Stomach (tissue), 9 donors: ENCODE measurements around the gene ACVR1. TPM values are rescaled to one million over a fixed set of nuclear protein-coding genes. Genes with fewer than 3 reads are reported as not detected.

ENCODE experiments used
- DNase-seq, 2 donors: peaks; one replicate each; pipeline versions ENCODE4 v3.0.0 to v3.0.0-alpha.2; 2013 to 2019
- H3K27ac ChIP-seq, 5 donors: fragments of 200-600 bp in 4 of 5; sonication (generic) in 4 of 5; one replicate each; pipeline ENCODE4 v1.5.1; 2013 to 2019; ENCODE audit warnings: mild to moderate bottlenecking in 1 of 5, moderate library complexity in 1 of 5
- H3K27me3 ChIP-seq, 3 donors: fragments of 200-600 bp; sonication (generic); one replicate each; pipeline ENCODE4 v1.5.1; 2017 to 2019; ENCODE audit warnings: mixed run types in 1 of 3
- H3K36me3 ChIP-seq, 4 donors: fragments of 200-600 bp; sonication (generic); 1 replicate in 3 of 4; 2 replicates in 1 of 4; pipeline ENCODE4 v1.5.1; 2016 to 2019
- H3K4me1 ChIP-seq, 4 donors: fragments of 200-600 bp; sonication (generic); one replicate each; pipeline ENCODE4 v1.5.1; 2016 to 2019
- H3K4me3 ChIP-seq, 4 donors: fragments of 200-600 bp; sonication (generic) in 3 of 4; one replicate each; pipeline ENCODE4 v1.5.1; 2016 to 2019; ENCODE audit warnings: mild to moderate bottlenecking in 1 of 4
- H3K9me3 ChIP-seq, 4 donors: fragments of 200-600 bp; sonication (generic); one replicate each; pipeline ENCODE4 v1.5.1; 2016 to 2019
- CTCF ChIP-seq, 7 experiments: fragments of 450-650 bp in 4 of 7; fragments of 200-600 bp in 3 of 7; sonication (generic) in 3 of 7; IDR thresholded peaks; one replicate each; pipeline ENCODE4 v1.5.1; 2016 to 2019; ENCODE audit warnings: antibody characterized with exemption in 7 of 7, control low read depth in 2 of 7, mild to moderate bottlenecking in 1 of 7
- EP300 ChIP-seq: sonication (generic); formaldehyde crosslinking; IDR thresholded peaks from one replicate; pipeline ENCODE4 v1.6.1; 2017; ENCODE audit warnings: antibody characterized with exemption
- POLR2A ChIP-seq, 4 donors: fragments of 450-650 bp; IDR thresholded peaks; one replicate each; pipeline ENCODE4 v1.6.1; 2016; ENCODE audit warnings: antibody characterized with exemption in 4 of 4, control low read depth in 2 of 4, mild to moderate bottlenecking in 1 of 4, moderate library complexity in 1 of 4
- POLR2AphosphoS5 ChIP-seq, 3 donors: sonication (generic); formaldehyde crosslinking; IDR thresholded peaks; one replicate each; pipeline ENCODE4 v1.6.1; 2016; ENCODE audit warnings: antibody characterized with exemption in 3 of 3
- whole genome bisulfite sequencing, 5 donors: extraction: QIAGEN DNeasy Blood & Tissue Kit in 3 of 5; methylation state at CpG; one replicate each; pipeline versions ENCODE4 v1.1.5 to v1.1.7; 2013 to 2018; 5-methylcytosine and 5-hydroxymethylcytosine counted together
- intact Hi-C: fragments of 100-400 bp; cut with DNase I; formaldehyde crosslinking; loops from one replicate; pipeline ENCODE4 v1.15.1; 2023; ENCODE audit warnings: low total_unique reads
- polyA plus RNA-seq, 3 donors: library from polyadenylated mRNA; stranded (reverse); fragments of 200-250 nt; gene quantifications; one replicate each; pipeline ENCODE4 v1.2.3, GENCODE V29; 2013
- total RNA-seq, 5 donors: library from RNA; depleted of rRNA; stranded (reverse); fragments of >200 nt; gene quantifications; one replicate each; pipeline versions ENCODE4 v1.1.0 to v1.2.3, GENCODE V29; 2014 to 2016
- donor health status: healthy with polysubstance abuse.
- donor health status: Bipolar disorder and iron deficiency.
- donor health status: healthy.

ACVR1 gene
- total and polyA plus RNA-seq, 8 donors: 2.3 to 32.1 (median 5.6) TPM

- H3K27me3 ChIP-seq: no peaks in the 10 kb centered on the region
- intact Hi-C loops: no loop called here
- no peak for DNase-seq
- no peaks in the 10 kb centered on the region for H3K9me3 ChIP-seq
- H3K4me3 ChIP-seq: no peak overlapping the region
- 42 to 59% (median 51%) methylated on average over 4 of the region's 4 CpGs for WGBS, 5 donors
- no peak overlapping the region for H3K27ac ChIP-seq
- TF ChIP-seq EP300: no peak
- TF ChIP-seq POLR2AphosphoS5 (IDR thresholded peaks at IDR 0.05): no peak
- no peak for TF ChIP-seq CTCF (IDR thresholded peaks at IDR 0.05)
- TF ChIP-seq POLR2A (IDR thresholded peaks at IDR 0.05): no peak
- peaks cover 15 to 43% (median 27%) of the 10 kb centered on the region in 4 donors for H3K4me1 ChIP-seq
- no peaks in the 10 kb centered on the region for H3K36me3 ChIP-seq
These were observed 9.2 kb downstream of the ACVR1 start for GRCh38 chr2:157866666-157867642.

GRCh38 chr2:157866202-157866601 is 9.9 kb downstream of the ACVR1 start:
- no peak for TF ChIP-seq EP300
- TF ChIP-seq POLR2A (IDR thresholded peaks at IDR 0.05): no peak
- no peak for TF ChIP-seq POLR2AphosphoS5 (IDR thresholded peaks at IDR 0.05)
- TF ChIP-seq CTCF (IDR thresholded peaks at IDR 0.05): no peak
- Histone ChIP-seq H3K27me3 (no peaks in the 10 kb centered on the region), H3K27ac (no peak overlapping the region), H3K36me3 (no peaks in the 10 kb centered on the region), H3K4me3 (no peak overlapping the region), H3K9me3 (no peaks in the 10 kb centered on the region), H3K4me1 (peaks cover 13 to 35% (median 23%) of the 10 kb centered on the region in 4 donors)
- WGBS, 5 donors: 46 to 63% (median 58%) methylated on average over 3 of the region's 3 CpGs
- DNase-seq: no peak
- intact Hi-C loops: no loop called here

GRCh38 chr2:157864857-157865430 is 11.2 kb downstream of the ACVR1 start:
- no peaks in the 10 kb centered on the region for H3K27me3 ChIP-seq
- intact Hi-C loops: no loop called here
- H3K27ac ChIP-seq: no peak overlapping the region
- WGBS, 5 donors: 88 to 93% (median 92%) methylated on average over 2 of the region's 2 CpGs
- H3K9me3 ChIP-seq: no peaks in the 10 kb centered on the region
- TF ChIP-seq POLR2A (IDR thresholded peaks at IDR 0.05) (no peak), EP300 (no peak), POLR2AphosphoS5 (IDR thresholded peaks at IDR 0.05) (no peak), CTCF (IDR thresholded peaks at IDR 0.05) (no peak)
- H3K36me3 ChIP-seq: peaks cover 0 to 1% (median 0%) of the 10 kb centered on the region in 4 donors
- H3K4me3 ChIP-seq: no peak overlapping the region
- no peak for DNase-seq
- peaks cover 13 to 34% (median 22%) of the 10 kb centered on the region in 4 donors for H3K4me1 ChIP-seq

GRCh38 chr2:157858846-157859245 is 17.3 kb downstream of the ACVR1 start:
- Histone ChIP-seq H3K27ac (peak overlapping the region in 1 of 5 donors; percentile 48), H3K36me3 (peaks cover 0 to 13% (median 4%) of the 10 kb centered on the region in 4 donors), H3K27me3 (no peaks in the 10 kb centered on the region), H3K4me3 (no peak overlapping the region), H3K4me1 (peaks cover 0 to 29% (median 6%) of the 10 kb centered on the region in 4 donors), H3K9me3 (no peaks in the 10 kb centered on the region)
- intact Hi-C loops: no loop called here
- no peak for TF ChIP-seq EP300
- TF ChIP-seq POLR2AphosphoS5 (IDR thresholded peaks at IDR 0.05): no peak
- TF ChIP-seq CTCF (IDR thresholded peaks at IDR 0.05): no peak
- no peak for TF ChIP-seq POLR2A (IDR thresholded peaks at IDR 0.05)
- DNase-seq: no peak
- whole genome bisulfite sequencing, 5 donors: 77 to 82% (median 80%) methylated on average over 6 of the region's 6 CpGs
